GM19238 (cell line): ENCODE results near the gene SETBP1.
A peak's percentile ranks its signal among the peaks of the same experiment; 100 is the strongest.

ENCODE experiments used
- DNase-seq: peaks from one replicate; pipeline ENCODE4 v3.0.0; 2011; ENCODE audit warnings: low spot score; ENCODE audit not compliant: insufficient read length

The SETBP1 gene

DNA sequence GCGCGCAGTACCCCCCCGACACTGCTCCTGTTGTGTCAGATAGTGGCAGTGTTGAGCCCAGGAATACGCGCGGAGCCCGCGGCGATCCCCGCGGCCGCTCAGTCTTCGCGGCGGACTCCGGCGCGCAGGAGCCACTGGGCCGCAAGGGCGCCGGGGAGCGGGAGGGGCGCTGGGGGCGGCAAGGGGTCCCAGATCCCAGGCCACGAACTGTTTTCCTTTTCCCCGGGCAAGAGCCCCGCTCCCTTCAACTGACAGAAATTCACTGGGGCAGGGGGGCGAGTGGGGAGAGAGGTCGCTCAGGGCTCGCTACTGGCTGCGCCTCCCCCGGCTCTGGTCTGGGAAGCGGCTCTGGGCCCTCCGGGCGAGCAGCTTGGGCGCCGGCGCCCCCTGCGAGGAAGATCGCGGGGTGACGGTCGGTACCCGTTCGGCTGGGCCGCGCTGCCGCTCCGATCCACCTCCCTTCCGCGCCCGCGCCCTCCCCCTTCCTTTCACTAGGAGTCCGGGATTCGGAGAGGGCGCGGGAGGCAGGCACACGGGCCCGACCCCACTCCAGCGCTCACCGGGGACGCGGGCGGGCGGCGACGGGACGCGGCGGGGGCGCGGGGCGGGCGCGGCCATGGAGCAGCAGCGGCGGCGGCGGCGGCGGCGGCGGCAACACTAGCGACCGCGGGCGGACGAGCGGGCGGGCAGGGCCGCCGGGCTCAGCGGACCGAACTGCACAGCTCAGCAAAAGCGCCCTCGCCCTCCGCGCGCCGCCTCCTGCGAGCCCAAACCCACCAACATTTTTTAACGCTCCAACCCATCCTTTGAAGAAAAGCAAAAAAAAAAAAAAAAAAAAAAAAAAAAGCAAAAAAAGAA is 1.4 kb upstream of the SETBP1 start:
- peak; percentile 83 for DNase-seq

DNA sequence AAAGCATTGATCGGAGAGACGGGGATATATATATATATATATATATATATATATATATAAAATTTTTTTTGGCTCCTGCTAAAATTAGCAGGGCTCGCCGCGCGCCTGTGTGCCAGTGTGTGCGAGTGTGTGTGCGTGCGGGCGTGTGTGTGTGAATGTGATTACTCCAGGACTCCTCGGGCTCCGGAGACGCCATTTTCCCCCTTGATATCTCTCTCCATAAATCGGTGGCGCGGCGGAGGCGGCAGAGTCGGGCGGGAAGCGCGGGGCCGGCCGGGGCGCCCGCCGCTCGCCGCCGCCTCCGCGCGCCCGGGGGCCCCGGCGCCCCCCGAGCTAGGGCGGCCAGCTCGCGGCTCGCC is 795 bp upstream of the SETBP1 start:
- DNase-seq, result peak; percentile 31

DNA sequence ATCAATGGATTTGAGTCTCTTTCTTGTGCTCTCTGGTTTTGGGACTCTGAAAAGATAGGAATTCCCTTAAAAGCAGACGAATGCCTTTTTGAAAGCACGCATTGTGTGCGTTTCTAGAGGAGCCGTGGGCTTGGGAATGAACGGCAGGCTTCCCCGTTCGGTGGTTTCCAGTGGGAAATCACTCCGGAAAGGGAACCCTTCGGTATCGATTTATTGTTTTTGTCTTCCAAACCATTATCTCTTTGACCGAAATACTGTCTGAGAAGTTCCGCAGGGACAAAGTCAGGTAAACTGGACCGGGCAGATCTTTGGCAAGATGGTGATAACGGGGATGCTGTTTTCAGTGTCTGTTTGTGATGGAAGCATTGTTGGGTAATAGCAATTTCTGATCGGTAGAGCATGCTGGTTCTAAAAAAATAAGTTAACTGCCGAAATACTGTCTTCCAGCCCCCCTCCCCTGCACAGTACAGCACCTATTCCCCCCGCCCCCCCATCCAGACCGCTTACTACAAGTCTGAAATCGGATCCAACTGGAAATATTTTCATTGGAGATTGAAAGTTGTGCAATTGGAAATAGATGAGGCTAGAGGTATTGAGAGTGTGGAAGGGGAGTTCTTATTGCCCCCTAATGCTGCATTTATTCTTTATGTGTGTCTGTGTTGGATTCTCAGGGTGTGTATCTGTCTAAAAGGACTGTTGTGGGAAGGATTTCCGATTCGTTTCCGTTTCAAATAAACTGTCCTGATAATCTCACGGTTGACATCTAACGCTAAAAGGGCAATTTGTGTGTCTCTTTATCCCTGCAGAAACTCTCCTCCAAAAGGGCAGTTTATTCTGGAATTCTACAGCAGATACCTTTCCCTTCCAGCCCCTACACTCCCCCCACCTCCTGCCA is 635 bp downstream of the SETBP1 start:
- no peak for DNase-seq

DNA sequence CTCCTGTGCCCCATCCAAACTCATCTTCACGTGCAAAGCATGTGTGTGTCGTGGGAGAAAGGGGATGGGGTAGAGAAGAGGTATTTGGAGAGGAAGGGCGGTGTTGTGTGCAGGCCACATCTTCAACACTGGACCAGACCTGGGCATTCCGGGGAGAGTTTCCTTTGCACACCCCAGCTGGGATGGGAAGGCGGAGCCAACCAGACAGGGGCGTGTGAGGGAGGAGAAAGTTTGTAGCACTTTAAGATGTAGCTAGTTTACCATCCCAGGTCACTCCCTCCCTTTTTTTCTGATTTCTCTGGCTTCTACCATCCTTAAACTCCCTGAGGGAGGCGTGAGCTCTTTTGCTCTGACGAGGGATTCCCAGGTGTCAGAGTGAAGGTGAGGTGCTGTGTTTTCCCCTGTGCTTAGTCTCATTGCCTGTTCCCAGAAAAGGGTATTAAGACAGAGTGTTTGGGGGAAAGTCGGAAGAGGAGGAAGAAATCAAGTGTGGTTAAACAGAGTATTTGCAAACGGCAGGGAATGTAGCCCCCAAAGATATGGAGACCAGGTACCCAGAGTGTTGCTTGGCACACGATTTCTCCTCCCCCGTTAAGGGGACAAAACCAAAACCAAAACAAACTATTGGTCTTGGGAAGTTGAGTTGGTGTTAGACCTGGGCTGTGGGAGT is 1.6 kb downstream of the SETBP1 start:
- no peak for DNase-seq

DNA sequence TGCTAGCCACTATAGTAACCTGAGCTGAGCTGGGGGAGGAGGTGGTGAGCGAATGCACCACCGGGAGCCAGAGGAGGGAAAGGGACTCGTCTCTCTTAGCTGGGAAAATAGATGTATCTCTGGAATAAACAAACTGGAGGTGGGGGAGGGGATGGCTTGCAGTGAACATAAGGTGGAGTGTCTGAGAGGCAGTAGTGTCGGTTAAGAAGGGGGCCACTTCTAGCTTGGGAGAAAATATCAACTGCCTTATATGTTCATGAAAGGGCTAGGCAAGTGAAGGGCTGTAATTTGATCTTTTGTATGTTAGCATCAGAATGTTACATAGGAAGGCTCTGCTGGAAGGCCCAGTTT is 2.2 kb downstream of the SETBP1 start:
- no peak for DNase-seq

DNA sequence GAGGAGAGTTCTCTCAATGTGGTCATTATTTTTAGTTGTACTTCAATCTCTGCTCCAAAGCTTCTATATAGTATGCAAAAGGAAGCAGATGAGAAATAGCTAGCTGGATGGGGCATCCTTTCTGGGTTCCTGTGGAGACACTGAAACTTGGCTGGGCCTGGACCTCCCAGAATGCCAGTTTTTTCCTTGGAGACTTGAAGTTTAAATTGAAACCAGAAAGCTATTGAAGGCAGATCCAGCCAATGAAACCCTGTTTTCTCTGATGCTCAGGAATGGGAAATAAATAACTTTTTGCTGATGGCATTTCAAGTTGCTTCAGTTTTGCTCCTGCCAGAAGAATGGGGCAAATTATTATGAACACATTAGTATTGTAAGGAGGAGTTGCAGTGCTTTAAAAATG is 2.9 kb downstream of the SETBP1 start:
- DNase-seq, result no peak

DNA sequence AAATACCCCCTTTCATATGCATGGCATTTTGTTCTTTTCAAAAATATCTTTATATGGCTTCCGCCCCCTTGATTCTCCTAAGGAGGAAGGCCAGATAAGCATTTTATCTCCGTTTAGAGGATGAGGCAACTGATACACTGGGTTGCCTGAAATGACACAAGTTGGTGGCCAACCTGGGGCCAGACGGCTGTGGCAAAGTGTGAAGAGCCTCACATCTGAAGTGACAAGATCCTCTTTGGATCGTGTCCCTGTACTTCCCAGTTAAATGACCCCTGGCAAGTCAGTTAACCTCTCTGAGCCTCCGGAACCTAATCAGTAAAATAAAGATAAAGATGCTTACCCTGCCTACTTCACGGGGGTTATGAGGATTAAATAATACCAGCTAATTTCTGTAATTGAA is 4.6 kb downstream of the SETBP1 start:
- no peak for DNase-seq

DNA sequence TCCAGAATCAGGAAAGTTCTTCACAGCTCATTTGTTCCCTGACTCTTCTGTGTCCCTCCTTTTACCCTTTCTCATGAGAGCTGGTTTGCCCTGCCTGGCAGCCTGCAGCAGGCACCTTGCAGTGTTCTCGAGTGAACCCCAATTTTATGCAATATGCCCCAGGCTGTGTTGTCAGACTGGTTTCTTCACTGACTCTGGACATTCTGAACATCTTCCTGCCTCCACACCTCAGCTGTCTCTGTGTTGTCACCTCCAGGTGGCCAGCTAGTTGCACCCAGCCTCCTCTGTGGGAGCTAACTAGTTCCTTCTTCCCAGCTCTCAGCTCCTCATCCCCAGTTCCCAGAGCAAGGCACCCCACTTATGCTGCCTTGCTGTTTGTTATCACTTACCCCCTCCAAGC is 5.5 kb downstream of the SETBP1 start:
- DNase-seq, result no peak

DNA sequence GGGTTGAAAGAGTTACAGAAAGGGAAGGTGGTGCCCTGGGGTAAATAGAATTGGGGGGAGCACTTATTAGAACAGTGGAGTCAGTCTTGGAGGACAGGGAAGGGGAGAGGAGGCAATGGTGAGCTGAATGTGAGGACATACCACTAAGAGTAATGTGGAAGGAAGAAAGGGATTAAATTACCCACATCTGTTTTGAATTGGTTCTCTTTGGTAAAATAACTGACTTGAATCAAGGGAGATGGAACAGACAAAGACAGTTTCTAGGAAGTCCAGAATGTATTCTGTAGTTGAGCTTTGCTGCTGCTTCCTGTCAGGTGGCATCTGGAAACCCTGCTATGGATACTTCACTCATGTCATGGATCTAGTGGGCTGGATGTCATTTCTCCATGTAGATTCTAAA is 6.7 kb downstream of the SETBP1 start:
- DNase-seq, result no peak

DNA sequence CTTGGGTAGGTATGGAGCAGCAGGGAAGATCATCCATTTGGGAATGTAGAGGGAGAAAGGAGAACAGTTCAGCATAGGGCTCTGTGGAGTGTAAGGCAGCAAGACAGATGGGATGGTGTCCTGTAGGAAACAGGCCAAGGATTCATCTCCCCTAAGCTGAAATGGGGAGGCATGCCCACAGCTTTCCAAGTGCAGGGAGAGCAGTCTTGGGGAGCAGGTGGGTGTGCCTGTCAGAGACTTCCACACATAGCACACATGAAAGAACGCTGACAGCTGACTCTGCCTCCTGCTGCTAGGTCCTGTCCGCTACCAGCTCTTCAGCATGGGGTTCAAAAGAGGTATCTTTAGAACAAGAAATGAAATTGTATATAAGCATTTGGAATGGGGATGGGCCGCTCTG is 9.0 kb downstream of the SETBP1 start:
- no peak for DNase-seq

DNA sequence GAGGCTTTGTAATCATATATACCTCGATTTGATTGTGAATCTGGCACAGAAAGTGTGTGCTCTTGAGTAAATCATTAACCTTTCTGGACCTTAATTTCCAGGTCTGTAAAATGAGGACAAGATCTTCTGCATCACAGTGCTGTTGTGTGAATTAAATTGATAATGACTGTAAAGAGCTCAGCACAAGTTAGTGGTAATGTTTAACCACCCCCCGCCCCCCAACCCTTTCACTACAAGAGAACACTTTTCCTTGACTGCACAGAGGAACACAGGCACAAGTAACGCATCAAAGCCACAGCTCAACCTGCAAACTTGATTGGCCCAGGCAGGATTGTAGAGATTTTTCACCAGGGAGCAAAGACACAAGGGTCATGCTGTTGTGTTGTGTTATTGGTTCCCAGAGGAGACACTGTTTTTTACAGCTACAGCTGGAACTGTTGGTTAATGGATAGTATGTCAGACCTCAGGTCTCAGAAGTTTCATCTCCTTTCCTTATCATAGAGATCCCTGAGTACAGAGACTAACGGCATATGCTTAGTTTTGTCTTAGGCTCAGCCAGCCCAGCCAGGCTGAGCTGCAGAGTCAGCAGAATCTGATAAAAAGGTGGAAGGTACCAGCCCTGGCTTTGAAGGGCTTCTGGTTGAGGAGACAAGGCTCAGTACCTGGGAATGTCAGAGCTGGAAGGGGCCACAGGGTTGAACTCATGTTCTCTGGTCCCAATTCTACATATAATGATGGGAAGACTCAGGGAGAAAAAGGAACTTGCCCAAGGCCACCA is 10.6 kb downstream of the SETBP1 start:
- no peak for DNase-seq

DNA sequence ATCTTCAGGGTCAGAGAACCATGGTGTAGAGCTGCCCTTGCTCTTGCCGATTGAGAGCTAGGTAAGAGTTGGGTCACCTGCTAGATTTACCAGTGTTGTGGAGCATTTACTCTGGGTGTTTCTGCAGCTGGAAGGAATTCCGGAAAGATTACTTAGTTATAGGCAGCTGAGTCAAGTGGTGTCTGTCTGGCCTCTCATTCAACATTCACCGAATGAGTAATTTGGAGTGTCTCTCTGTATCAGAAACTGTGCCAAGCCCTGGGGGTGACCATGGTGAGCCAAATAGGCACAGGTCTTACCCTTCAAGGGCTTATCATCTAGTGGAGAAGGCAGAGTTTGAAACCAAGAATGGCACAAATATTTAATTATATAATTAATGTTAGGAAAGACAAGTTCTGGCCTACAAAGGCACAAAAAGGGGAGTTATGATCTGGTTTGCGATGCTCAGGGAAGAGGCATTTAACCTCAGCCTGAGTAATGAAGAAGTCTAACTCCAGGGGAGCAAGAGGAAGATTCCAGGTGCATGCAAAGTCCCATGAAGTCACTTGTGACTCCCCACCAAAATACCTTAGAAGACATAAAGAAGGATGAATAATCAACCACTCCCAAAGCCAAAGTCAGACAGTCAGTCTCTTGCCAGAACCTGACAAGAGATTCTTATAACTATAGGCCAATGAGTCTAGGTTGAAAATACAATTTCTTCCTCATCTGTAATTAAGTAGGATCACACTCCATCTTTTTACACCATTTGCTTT is 12.5 kb downstream of the SETBP1 start:
- DNase-seq, result no peak

DNA sequence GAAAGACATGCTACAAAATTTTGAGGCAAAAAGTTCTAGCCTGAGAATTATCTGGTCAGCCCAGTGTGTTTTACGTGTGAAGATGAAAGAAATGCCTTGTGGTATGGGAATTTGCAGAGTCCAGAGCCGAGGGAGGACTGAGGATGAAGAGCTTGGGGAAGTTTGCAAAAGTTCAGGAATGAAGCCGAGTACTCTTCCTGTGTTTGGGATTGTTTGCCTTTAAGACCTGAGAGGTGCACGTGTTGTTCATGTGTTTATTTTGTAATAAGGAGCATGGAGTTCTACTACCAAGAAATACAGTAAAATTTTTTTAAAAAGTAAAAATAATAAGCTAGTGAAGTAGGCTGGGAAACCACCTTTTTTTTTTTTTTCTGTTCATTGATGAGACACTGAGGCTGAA is 14.8 kb downstream of the SETBP1 start:
- DNase-seq, result no peak

DNA sequence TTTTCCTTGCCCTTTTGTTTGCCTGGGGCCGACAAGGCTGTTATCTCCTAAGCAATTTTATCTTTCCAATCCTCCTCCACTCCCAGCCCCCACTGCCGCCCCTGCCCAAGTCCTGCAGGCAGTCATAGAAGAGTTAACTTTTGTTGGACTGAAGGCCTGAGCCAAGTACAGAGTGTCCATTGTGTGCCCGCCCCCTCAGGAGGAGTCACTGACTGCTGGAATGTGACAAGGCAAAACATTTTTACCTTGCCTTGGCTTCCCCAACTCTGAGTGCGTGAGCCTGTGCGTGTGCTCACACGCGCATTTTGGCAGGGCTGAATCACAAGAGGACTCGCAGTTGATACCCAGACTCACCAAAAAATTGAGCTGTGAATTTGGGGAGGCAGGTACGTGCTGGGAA is 16.2 kb downstream of the SETBP1 start:
- DNase-seq, result no peak

DNA sequence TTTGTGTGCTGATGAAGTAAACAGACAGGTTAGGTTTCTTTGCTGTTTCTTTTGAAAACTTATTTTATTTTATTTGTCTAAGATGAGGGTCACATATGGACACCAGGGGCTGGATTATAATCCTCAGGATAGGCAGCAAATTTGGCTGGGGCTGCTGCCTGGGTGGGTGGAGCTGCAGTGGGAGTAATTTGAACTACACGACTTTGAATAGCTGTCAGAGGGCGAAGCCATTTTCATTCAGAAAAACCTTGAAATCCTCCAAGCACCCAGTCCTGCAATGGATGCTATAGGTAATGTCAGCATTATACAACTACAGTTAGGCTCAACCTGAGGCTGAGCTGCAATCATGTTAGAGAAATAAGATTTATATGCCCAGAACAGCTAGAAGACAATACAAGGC is 16.6 kb downstream of the SETBP1 start:
- no peak for DNase-seq

DNA sequence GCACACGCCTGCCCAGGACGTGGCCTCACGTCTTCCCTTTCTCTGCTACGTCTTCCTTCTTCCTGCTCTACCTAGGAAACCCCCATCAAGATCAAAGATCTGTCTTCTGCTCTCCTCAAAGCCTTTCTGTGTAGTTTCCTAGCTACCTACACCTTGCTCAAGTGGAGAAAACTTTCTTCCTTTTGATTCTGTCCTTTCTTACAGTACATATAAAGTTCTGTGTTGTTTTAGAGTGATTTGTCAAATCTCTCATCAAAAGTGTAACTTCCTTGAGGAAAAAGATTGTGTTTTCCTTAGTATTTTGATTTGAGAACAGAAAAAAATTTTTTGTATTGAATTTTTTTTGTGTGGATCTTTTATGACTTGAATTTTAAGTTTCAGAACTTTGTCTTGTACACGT is 17.8 kb downstream of the SETBP1 start:
- DNase-seq, result no peak

DNA sequence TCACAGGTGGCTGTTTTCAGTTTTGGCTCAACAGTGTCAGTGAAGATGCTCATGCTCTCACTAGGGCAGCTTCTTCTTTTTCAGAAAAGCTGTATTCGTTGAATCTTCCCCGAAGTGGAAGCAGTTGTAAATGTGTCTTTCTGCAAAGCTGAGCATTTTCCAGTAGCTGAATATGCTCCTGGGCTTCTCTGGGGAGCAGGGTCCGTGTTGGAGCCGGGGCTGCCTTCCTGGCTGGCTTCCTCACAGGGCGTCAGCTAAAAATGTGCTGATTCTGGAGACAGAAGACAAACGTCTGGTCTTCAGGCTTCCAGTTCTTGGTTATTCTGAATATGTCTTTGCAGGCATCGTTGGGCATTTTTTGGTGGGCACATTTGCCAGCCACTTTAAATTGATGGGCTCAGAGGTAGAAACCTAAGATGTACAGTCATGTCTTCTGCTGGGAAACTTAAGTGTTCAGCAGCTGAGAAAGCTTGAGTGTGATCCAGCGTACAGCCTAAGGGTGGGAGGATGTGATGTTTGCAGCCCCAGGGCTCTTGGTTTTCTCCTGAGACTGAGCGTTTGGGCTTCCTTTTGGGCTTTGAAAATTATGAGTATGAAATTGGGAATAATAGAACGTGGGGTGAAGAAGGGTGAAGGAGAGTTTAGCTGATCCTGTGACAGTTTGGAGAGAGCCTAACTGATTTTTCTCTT is 19.0 kb downstream of the SETBP1 start:
- no peak for DNase-seq

DNA sequence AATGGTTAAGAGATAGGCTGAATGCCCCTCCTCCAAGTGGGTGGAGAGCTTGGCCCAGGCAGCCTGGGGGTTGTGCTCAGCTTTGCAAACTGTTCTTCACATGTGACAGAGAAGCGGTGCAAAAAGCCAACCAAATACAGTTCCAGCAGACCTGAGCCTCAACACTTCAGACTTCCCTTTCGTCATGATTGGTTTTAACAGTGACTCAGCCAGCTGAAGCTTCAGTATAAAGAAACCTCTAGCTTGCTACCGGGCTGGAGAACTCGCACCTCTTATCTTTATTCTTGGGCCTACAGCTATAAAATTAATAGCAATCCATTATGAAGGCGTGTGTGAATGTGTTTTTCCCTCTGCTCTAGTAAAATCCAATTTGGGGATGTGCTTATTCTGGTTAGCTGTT is 20.0 kb downstream of the SETBP1 start:
- no peak for DNase-seq

DNA sequence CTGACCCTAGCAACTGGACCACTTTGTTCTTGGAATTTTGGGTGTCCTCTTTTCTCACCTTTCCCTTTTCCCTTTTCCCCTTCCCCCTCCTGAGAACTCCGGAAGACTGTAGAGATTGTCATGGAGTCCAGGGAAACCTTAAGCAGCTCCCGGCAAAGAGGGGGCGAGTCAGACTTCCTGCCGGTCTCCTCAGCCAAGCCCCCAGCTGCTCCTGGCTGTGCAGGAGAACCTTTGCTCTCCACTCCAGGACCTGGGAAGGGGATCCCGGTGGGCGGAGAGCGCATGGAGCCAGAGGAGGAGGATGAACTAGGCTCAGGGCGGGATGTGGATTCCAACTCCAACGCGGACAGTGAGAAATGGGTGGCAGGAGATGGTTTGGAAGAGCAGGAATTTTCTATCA is 20.5 kb downstream of the SETBP1 start:
- DNase-seq, result no peak

DNA sequence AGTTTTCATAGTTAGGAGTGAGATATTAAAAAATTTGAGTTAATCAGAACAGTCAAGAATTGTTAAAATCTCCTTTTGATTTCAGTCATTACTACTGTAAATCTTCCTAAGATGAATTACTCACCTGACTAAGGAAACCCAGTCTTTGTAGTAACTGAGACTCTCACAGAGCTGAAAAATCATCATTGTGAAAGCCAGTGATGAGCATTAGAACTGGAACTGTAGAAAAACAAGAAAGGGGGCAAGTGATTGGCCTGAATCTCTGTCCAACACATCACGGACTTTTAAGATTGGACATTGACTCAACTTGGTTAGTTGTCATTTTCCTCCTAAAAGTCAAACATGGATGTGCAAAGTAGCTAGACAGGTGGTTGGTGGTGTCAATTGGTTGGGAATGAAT is 21.9 kb downstream of the SETBP1 start:
- DNase-seq, result no peak
